WI38 (cell line): ENCODE results near the gene PARG.

Experiments
- H3K4me3 ChIP-seq: 2 replicates; pipeline ENCODE4 v1.5.1; 2011; ENCODE audit warnings: low read depth, mild to moderate bottlenecking, control low read depth, low read length
- CTCF ChIP-seq: IDR thresholded peaks from 2 replicates; pipeline ENCODE4 v1.5.1; 2012; ENCODE audit warnings: low read depth, mild to moderate bottlenecking, control low read depth, low read length

The PARG gene

DNA sequence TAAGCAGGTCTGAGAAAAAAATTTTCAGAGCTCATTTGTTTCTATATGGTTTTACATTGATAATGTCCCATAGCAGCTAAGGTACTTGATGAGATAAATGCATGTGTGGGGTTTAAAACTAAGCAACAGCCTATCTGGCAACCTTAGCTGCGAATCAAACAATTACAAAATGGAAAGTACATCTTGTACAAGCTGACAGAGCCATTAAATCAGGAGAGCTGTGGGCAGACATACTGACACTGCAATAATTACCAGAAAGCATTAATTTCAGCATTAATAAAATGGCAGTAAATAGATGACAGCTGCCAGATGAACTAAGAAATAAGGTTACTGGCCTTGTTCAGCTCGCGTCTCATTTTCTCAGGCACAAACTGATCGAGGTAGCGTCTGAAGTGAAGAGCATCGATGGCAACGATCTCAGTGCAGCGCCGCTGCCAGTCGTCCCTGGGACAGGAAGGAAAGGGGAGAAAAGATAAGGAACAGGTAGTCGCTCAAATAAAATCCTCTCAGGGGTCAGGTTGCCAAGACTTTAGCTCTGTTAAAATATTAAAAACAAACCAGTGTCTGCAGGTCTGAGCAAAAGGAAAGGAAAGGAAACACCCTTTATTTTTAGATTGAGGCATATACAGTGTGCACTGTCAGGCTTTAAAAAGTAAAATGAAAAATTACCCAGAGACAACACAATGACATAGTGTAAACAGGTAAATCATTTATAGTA lies 100.1 kb downstream of the PARG start:
- TF ChIP-seq CTCF: no peak
- no peak overlapping the region for H3K4me3 ChIP-seq

GRCh38 chr10:49837685-49838084 lies 104.1 kb downstream of the PARG start:
- no peak for TF ChIP-seq CTCF
- no peak overlapping the region for H3K4me3 ChIP-seq

GRCh38 chr10:49837051-49837478 lies 104.8 kb downstream of the PARG start:
- no peak overlapping the region for H3K4me3 ChIP-seq
- no peak for TF ChIP-seq CTCF

DNA sequence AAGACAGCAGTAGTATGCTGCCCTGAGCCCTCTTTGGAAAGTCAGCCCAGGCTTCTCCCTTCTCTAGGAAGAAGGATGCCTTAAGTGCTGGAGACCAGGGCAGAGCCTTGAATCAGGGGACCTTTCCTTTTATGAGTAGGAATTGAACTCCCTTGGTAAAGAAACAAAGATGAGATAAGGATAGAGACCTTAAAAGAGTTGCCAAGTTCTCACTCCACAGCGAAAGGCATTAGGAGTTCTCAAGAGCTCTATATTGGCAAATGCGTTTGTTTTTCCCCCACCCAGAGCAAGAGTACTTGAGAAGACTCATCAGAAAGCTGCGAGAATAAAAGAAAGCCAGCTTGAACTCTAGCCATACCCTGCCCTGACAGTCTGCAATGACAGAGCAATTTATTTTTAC lies 106.9 kb downstream of the PARG start:
- TF ChIP-seq CTCF: no peak
- H3K4me3 ChIP-seq: no peak overlapping the region

DNA sequence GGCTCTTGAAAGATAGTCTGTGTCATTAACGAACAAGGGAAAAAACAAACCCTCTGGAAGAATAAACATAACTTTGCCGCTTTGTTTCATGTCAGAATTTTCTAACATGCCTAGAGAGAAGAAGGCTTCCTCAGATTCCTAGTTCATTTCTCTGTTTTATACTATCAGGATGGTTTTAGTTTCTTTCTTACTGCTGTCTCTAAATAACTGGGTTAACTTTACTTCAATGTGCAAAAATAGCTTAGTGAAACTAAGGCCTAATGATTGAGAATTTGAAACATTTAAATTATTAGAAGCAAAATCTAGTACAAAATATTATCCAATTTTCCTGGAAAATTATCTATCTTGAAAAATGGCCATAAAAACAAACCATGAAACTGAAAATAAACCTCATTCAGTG lies 107.6 kb downstream of the PARG start:
- no peak for TF ChIP-seq CTCF
- no peak overlapping the region for H3K4me3 ChIP-seq

GRCh38 chr10:49833168-49833567 lies 108.7 kb downstream of the PARG start:
- H3K4me3 ChIP-seq: no peak overlapping the region
- no peak for TF ChIP-seq CTCF

DNA sequence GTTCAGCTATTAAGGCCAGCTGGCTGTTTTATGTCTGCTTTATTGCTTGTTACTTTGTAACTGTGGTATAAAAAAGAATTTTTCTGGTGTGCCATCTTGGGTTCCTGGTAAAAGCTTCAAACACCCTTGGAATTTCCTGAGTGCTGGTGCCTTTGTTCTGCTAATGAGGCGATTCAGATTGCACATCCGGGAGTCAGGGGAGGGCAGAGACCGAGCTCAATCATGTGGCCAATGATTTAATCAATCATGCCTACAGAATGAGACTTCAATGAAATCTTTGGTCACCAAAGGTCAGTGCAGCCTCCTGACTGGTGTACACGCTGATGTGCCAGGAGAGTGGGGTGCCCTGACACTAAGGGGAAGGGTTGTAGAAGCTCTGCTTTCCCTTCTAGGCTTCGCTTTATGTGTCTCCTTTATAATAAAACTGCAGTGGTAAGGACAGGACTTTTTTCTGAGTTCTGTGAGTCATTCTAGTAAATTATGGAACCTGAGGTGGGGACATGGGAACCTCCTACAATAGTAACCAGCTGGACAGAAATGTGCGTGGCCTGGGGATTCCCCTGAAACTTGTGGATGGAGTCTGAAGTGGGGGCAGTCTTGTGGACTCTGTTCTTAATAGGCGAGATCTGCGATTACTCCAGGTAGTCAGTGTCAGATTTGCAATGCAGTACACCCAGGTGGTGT lies 110.3 kb downstream of the PARG start:
- no peak for TF ChIP-seq CTCF
- H3K4me3 ChIP-seq: no peak overlapping the region
